ENCODE data around the gene MACROD1. TPM values are rescaled to one million over a fixed set of nuclear protein-coding genes. Genes with fewer than 3 reads are reported as not detected.
A peak's percentile ranks its signal among the peaks of the same experiment; 100 is the strongest.

Gene MACROD1
- total and polyA plus RNA-seq, 2 of the 13 experiments (the other 11 are each of a cell fraction or from before 2014, with no cell fraction given), result 23.1 to 34.5 TPM

- TF ChIP-seq NR0B2 (CRISPR knock-in tag; IDR thresholded peaks at IDR 0.05) (peak; percentile 9; the same call in 1 of the 2 replicates), RCOR2 (CRISPR knock-in tag; IDR thresholded peaks at IDR 0.05) (no peak), ZNF577 (CRISPR knock-in tag; IDR thresholded peaks at IDR 0.05; ENCODE audit: borderline replicate concordance, low read depth) (no peak), ZNF30 (CRISPR knock-in tag; IDR thresholded peaks at IDR 0.05) (peak; percentile 86; the same call in 1 of the 2 replicates), FIP1L1 (IDR thresholded peaks at IDR 0.05; ENCODE audit: borderline replicate concordance, insufficient read depth, low read depth, low read length) (no peak), NR2F6 (IDR thresholded peaks at IDR 0.05) (no peak), NR2F6 (CRISPR knock-in tag; IDR thresholded peaks at IDR 0.05) (peak; percentile 30; the same call in 1 of the 2 replicates), ZNF776 (CRISPR knock-in tag; IDR thresholded peaks at IDR 0.05) (no peak; the same call in 1 of the 2 replicates), ZNF225 (CRISPR knock-in tag; IDR thresholded peaks at IDR 0.05) (no peak; the same call in 1 of the 2 replicates), NPAS2 (CRISPR knock-in tag; IDR thresholded peaks at IDR 0.05; ENCODE audit: borderline replicate concordance) (no peak), ZNF441 (CRISPR knock-in tag; IDR thresholded peaks at IDR 0.05; ENCODE audit: borderline replicate concordance) (no peak; the same call in 1 of the 2 replicates), CC2D1A (CRISPR knock-in tag; IDR thresholded peaks at IDR 0.05) (no peak), ZNF724P (CRISPR knock-in tag; IDR thresholded peaks at IDR 0.05; ENCODE audit: borderline replicate concordance) (peak; percentile 23; the same call in 1 of the 2 replicates), ZBTB39 (CRISPR knock-in tag; IDR thresholded peaks at IDR 0.05) (no peak), ONECUT2 (CRISPR knock-in tag; IDR thresholded peaks at IDR 0.05) (no peak), ZSCAN25 (CRISPR knock-in tag; IDR thresholded peaks at IDR 0.05) (no peak), NFRKB (IDR thresholded peaks at IDR 0.05) (0 out of 2 replicates have a peak, but pooled peaks have one; percentile 47), CSRNP1 (CRISPR knock-in tag; IDR thresholded peaks at IDR 0.05) (no peak; the same call in 1 of the 2 replicates), MBNL3 (CRISPR knock-in tag; conservative IDR thresholded peaks at IDR 0.05) (no peak)
- TF ChIP-seq, protein P1, sequence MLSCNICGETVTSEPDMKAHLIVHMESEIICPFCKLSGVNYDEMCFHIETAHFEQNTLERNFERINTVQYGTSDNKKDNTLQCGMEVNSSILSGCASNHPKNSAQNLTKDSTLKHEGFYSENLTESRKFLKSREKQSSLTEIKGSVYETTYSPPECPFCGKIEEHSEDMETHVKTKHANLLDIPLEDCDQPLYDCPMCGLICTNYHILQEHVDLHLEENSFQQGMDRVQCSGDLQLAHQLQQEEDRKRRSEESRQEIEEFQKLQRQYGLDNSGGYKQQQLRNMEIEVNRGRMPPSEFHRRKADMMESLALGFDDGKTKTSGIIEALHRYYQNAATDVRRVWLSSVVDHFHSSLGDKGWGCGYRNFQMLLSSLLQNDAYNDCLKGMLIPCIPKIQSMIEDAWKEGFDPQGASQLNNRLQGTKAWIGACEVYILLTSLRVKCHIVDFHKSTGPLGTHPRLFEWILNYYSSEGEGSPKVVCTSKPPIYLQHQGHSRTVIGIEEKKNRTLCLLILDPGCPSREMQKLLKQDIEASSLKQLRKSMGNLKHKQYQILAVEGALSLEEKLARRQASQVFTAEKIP (CRISPR knock-in tag; IDR thresholded peaks at IDR 0.05; ENCODE audit: borderline replicate concordance), result no peak
- TF ChIP-seq, protein P2, sequence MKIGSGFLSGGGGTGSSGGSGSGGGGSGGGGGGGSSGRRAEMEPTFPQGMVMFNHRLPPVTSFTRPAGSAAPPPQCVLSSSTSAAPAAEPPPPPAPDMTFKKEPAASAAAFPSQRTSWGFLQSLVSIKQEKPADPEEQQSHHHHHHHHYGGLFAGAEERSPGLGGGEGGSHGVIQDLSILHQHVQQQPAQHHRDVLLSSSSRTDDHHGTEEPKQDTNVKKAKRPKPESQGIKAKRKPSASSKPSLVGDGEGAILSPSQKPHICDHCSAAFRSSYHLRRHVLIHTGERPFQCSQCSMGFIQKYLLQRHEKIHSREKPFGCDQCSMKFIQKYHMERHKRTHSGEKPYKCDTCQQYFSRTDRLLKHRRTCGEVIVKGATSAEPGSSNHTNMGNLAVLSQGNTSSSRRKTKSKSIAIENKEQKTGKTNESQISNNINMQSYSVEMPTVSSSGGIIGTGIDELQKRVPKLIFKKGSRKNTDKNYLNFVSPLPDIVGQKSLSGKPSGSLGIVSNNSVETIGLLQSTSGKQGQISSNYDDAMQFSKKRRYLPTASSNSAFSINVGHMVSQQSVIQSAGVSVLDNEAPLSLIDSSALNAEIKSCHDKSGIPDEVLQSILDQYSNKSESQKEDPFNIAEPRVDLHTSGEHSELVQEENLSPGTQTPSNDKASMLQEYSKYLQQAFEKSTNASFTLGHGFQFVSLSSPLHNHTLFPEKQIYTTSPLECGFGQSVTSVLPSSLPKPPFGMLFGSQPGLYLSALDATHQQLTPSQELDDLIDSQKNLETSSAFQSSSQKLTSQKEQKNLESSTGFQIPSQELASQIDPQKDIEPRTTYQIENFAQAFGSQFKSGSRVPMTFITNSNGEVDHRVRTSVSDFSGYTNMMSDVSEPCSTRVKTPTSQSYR (CRISPR knock-in tag; IDR thresholded peaks at IDR 0.05; ENCODE audit: borderline replicate concordance), result peak; percentile 74
Observed at GRCh38 chr11:63986156-63986931, 179.6 kb downstream of the MACROD1 start, which contains the start of gene OTUB1 (continued).

Data from HepG2 (cell line).